ENCODE data around the gene ANKRD6. TPM values are rescaled to one million over a fixed set of nuclear protein-coding genes. Genes with fewer than 3 reads are reported as not detected.

Gene ANKRD6
- total RNA-seq, 1 experiment from 2014 or later = 5.6 TPM

GRCh38 chr6:89402776-89403175 lies 30.2 kb upstream of the ANKRD6 start:
- H3K4me1 ChIP-seq (ENCODE audit: insufficient read depth, low read length) = peaks cover 10% of the 10 kb centered on the region; the same call in 1 of the 2 replicates
- no peak overlapping the region for H2BK12ac ChIP-seq (ENCODE audit: insufficient read length, low read depth, low read length)
- no peak overlapping the region for H2AFZ ChIP-seq (ENCODE audit: low read length)
- no peak overlapping the region for H2BK20ac ChIP-seq (ENCODE audit: low read depth, low read length, poor library complexity, severe bottlenecking)
- H3K4me1 Mint-ChIP-seq = peaks cover 26 to 38% of the 10 kb centered on the region in 2 experiments
- H3K14ac ChIP-seq (ENCODE audit: insufficient read depth, low read length) = no peak overlapping the region
- H3K27me3 Mint-ChIP-seq (ENCODE audit: low read depth) = peaks cover 8% of the 10 kb centered on the region
- H3K18ac ChIP-seq (ENCODE audit: insufficient read length, low read depth, low read length) = no peak overlapping the region
- no peak overlapping the region for H2AK5ac ChIP-seq (ENCODE audit: insufficient read length, low read length)
- H3K56ac ChIP-seq (ENCODE audit: insufficient read length, low read depth, low read length) = no peak overlapping the region
- peaks cover 5% of the 10 kb centered on the region; the same call in 1 of the 2 replicates for H3K79me2 ChIP-seq (ENCODE audit: insufficient read depth, low read length)
- no peaks in the 10 kb centered on the region for H3K79me1 ChIP-seq (ENCODE audit: insufficient read depth, low read depth, low read length, poor library complexity, severe bottlenecking)
- H2BK120ac ChIP-seq (ENCODE audit: low read depth, low read length, poor library complexity, severe bottlenecking) = no peak overlapping the region
- no peak overlapping the region for H2BK5ac ChIP-seq (ENCODE audit: insufficient read length, low read length)
- H3K4me2 ChIP-seq (ENCODE audit: insufficient read depth, insufficient read length, low read length) = no peak overlapping the region
- no peak overlapping the region for H3T11ph ChIP-seq (ENCODE audit: low read length)
- no peak overlapping the region for H3K23ac ChIP-seq (ENCODE audit: insufficient read length, low read depth, low read length)
- H4K5ac ChIP-seq (ENCODE audit: insufficient read length, low read depth, low read length) = no peak overlapping the region
- no peak for DNase-seq
- no peak overlapping the region for H3K4ac ChIP-seq (ENCODE audit: low read depth, low read length)
- H2BK15ac ChIP-seq (ENCODE audit: low read depth, low read length) = no peak overlapping the region
- H3K9ac ChIP-seq (ENCODE audit: extremely low read depth, insufficient read length, low read length) = no peak overlapping the region
- H3K9me3 ChIP-seq (ENCODE audit: control insufficient read depth, low read depth, low read length) = no peaks in the 10 kb centered on the region
- no peak overlapping the region for H3K27ac ChIP-seq (ENCODE audit: insufficient read length, low read depth, low read length)
- no peak for TF ChIP-seq CTCF (conservative IDR thresholded peaks at IDR 0.05)
- H3K9me3 Mint-ChIP-seq = no peaks in the 10 kb centered on the region
- H4K8ac ChIP-seq (replicated peaks; ENCODE audit: insufficient read length, low read depth, low read length) = no peak overlapping the region
- WGBS (ENCODE audit: extremely low coverage, insufficient read length, low lambda C conversion rate) = no CpG with 5 or more reads among the region's 6 CpGs
- no peaks in the 10 kb centered on the region; a peak in 1 of 7 replicates for H3K36me3 Mint-ChIP-seq (ENCODE audit: insufficient read depth in 1 of 3, low read depth in 3 of 3)
- H4K20me1 ChIP-seq (ENCODE audit: control insufficient read depth, insufficient read depth, insufficient read length) = no peaks in the 10 kb centered on the region
- H3K27me3 ChIP-seq (ENCODE audit: insufficient read depth, low read length) = no peaks in the 10 kb centered on the region
- H3K23me2 ChIP-seq (ENCODE audit: insufficient read length, low read depth, low read length, poor library complexity, severe bottlenecking) = no peaks in the 10 kb centered on the region
- no peak overlapping the region for H3K27ac Mint-ChIP-seq
- no peak overlapping the region for H4K91ac ChIP-seq (ENCODE audit: insufficient read length, low read depth, low read length)
- no peak overlapping the region for H3K4me3 Mint-ChIP-seq
